NCI-H2107 treated with DMSO at 0.1 percent for 48 hours (cell line): Measurements from ENCODE around the gene CA5A.
"Not testable (repeated sequence)": the region's sequence is repeated elsewhere in the genome, so short reads cannot be mapped to it uniquely, and the experiment has no call there.

ENCODE experiments used
- DNase-seq: peaks from one replicate; lab custom pipeline; 2025; ENCODE audit not compliant: unreplicated experiment; lab: John Stamatoyannopoulos, UW

CA5A gene

GRCh38 chr16:87936375-87937230 is at the start of gene CA5A:
CA5A (minus strand) TSS chr16:87936529; CDS start chr16:87936450, 79 bp downstream.
- no peak for DNase-seq

- not testable (repeated sequence) for DNase-seq
Measured at GRCh38 chr16:87985493-87985892, 49.2 kb upstream of the CA5A start.

- no peak for DNase-seq
Measured at GRCh38 chr16:87984632-87985267, 48.4 kb upstream of the CA5A start.

- not testable (repeated sequence) for DNase-seq
Measured at GRCh38 chr16:87984180-87984579, 47.9 kb upstream of the CA5A start.

- DNase-seq = not testable (repeated sequence)
Measured at GRCh38 chr16:87983737-87984097, 47.4 kb upstream of the CA5A start.

- not testable (repeated sequence) for DNase-seq
Measured at GRCh38 chr16:87983072-87983736, 46.9 kb upstream of the CA5A start.

GRCh38 chr16:87982581-87983041 is 46.3 kb upstream of the CA5A start:
- no peak for DNase-seq

- not testable (repeated sequence) for DNase-seq
Measured at GRCh38 chr16:87981376-87981775, 45.0 kb upstream of the CA5A start.

- DNase-seq = not testable (repeated sequence)
Measured at GRCh38 chr16:87979911-87980630, 43.7 kb upstream of the CA5A start.

- no peak for DNase-seq
Measured at GRCh38 chr16:87979352-87979751, 43.0 kb upstream of the CA5A start.

GRCh38 chr16:87978127-87978526 is 41.8 kb upstream of the CA5A start:
- DNase-seq = no peak

- DNase-seq = no peak
Measured at GRCh38 chr16:87976665-87977064, 40.3 kb upstream of the CA5A start.

- DNase-seq = no peak
Measured at GRCh38 chr16:87974178-87974577, 37.8 kb upstream of the CA5A start.

- DNase-seq = no peak
Measured at GRCh38 chr16:87973717-87974116, 37.4 kb upstream of the CA5A start.

GRCh38 chr16:87971933-87972332 is 35.6 kb upstream of the CA5A start:
- DNase-seq = no peak

GRCh38 chr16:87970186-87970585 is 33.9 kb upstream of the CA5A start:
- no peak for DNase-seq

- DNase-seq = no peak
Measured at GRCh38 chr16:87968541-87968940, 32.2 kb upstream of the CA5A start.

- no peak for DNase-seq
Measured at GRCh38 chr16:87966685-87967185, 30.4 kb upstream of the CA5A start.

- DNase-seq = no peak
Measured at GRCh38 chr16:87966064-87966645, 29.8 kb upstream of the CA5A start.

GRCh38 chr16:87965417-87965816 is 29.1 kb upstream of the CA5A start:
- DNase-seq = no peak
